Upper lobe of left lung (tissue), 4 donors: Measurements from ENCODE around the gene BPIFB4.

Source experiments
- POLR2A ChIP-seq, 4 donors: fragments of 450-650 bp; IDR thresholded peaks; one replicate each; pipeline ENCODE4 v1.5.1; 2016 to 2017; ENCODE audit warnings: antibody characterized with exemption in 4 of 4, mild to moderate bottlenecking in 2 of 4
- TF ChIP-seq, protein P1 (sequence below), 6 experiments: fragments of 450-650 bp in 4 of 6; fragments of 200-600 bp in 2 of 6; sonication (generic) in 2 of 6; IDR thresholded peaks; one replicate each; pipeline ENCODE4 v1.5.1; 2016 to 2019; ENCODE audit warnings: antibody characterized with exemption in 6 of 6

DNA sequence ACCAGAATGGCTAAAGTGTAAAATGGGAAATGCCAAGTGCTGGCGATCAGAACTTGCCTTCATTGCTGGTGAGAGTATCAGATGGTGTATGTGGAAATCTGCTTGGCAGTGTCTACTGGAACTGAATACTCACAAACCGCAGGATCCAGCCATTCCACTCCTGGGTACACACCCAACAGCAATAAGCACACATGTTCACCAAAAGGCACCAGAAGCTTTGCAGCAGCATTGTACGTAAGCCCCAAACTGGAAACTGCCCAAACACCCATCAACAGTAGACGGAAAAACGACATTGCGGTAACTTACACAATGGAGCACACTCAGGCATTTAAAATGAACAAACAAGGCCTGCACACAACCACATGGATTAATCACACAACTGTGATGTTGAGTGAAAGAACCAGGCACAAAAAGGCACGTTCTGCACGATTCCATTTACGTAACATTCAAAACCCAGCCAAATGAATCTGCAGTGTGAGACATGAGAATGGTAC lies 51.2 kb downstream of the BPIFB4 start:
- TF ChIP-seq POLR2A (IDR thresholded peaks at IDR 0.05) = no peak
- TF ChIP-seq, protein P1, sequence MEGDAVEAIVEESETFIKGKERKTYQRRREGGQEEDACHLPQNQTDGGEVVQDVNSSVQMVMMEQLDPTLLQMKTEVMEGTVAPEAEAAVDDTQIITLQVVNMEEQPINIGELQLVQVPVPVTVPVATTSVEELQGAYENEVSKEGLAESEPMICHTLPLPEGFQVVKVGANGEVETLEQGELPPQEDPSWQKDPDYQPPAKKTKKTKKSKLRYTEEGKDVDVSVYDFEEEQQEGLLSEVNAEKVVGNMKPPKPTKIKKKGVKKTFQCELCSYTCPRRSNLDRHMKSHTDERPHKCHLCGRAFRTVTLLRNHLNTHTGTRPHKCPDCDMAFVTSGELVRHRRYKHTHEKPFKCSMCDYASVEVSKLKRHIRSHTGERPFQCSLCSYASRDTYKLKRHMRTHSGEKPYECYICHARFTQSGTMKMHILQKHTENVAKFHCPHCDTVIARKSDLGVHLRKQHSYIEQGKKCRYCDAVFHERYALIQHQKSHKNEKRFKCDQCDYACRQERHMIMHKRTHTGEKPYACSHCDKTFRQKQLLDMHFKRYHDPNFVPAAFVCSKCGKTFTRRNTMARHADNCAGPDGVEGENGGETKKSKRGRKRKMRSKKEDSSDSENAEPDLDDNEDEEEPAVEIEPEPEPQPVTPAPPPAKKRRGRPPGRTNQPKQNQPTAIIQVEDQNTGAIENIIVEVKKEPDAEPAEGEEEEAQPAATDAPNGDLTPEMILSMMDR (IDR thresholded peaks at IDR 0.05) = no peak
